GM19463 (cell line): ENCODE results near the gene ADCY2.
A peak's percentile ranks its signal among the peaks of the same experiment; 100 is the strongest.

Source experiments
- ATAC-seq: cut with Tn5 transposase; IDR thresholded peaks from one replicate; pipeline ENCODE4 v1.9.1; 2021; ENCODE audit warnings: mild to moderate bottlenecking, moderate library complexity; ENCODE audit not compliant: unreplicated experiment

The ADCY2 gene

DNA sequence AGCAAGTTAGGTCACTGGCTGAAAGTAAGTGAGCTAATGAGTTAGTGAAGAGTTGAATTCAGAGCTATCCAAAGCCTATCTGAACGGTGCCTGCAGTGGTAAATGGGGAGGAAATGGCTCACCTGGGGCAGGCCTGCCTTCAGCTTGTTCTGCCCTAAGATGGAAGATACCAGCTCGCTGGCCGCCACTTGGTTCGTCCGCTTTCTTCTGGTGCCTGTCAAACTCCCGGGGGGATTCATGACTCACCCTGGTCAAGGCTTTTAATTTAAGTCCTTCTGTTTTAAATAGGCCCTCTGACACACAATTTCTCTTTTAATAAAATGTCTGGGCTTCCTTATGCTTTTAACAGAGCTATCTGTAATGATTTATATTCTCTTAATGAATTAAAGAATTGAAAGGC lies 376.2 kb downstream of the ADCY2 start:
- ATAC-seq, result no peak

DNA sequence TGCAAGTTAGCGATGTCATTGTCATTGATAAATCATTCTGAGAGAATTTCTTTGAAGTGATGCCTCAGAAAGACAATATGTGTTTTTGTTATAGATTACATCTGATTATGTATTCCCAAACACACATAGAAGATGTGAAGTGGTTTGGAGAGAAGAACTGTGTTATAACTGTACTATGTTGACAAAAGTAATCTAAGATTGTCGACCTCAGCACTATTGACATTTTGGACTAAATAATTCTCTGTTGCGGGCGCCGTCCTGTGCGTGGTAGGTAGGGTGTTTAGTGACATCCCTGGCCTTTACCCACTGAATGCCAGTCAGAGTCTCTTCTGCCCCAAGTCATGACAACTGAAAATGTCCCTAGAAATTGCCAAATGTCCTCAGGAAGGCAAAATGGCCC lies 377.2 kb downstream of the ADCY2 start:
- no peak for ATAC-seq

DNA sequence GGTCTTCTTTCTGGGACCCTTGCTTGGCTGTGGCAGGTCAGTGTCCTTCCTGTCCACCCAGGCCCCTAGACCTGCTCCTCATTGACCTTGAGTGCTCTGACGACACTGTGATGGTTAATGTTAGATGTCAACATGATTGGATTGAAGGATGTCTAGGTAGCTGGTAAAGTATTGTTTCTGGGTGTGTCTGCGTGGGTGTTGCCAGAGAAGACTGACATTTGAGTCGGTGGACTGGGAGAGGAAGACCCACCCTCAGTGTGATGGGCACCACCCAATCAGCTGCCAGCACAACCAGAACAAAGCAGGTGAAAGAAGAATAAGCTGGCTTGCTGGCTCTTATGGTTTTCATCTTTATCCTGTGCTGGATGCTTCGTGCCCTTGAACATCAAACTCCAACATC lies 380.5 kb downstream of the ADCY2 start:
- ATAC-seq, result no peak

DNA sequence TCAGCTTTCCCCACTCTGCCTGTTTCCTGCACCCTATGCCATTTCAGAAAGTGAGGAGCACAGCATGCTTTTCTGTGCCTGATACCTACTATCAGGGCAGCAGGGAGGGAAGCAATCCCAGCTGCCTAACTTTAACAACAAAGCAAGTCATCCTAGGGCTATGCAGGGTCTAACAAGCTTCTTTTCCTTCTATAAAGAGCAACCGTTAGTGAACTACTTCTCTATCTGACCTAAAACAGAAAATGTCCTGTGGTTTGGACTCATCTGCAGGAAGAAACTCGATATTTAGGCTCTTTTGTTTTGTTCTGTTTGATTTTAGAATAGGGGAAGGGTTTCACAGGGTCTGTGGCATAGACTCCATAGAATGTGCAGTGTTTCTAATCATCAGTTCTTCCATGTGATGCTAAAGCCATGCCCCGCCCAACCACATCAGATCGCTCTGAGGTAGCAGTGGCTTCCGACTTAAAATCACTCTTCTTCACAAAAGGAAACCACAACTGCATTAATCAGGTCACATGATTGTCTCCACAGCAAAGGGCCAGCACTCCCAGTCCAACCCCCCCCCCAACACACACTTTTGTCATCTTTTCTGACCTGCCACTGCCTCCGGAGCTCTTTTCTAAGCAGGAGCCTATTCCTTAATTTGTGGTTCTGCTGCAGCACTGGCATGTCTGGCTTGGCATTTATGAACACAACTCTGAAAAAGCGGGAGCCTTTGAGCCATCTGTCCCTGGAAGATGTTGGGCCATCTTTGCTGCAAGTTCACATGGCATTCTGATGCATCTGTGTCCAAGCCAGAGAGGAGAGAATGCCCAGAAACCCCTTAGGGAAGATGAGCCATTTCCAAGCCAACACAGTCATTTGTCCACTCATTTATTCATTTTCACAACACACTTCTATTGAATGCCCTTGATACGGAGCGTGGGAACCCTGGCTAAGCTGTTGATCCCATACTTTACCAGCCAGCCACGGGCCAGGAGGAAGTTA lies 383.4 kb downstream of the ADCY2 start:
- no peak for ATAC-seq

- no peak for ATAC-seq
These were observed 386.0 kb downstream of the ADCY2 start for GRCh38 chr5:7781899-7782298.

DNA sequence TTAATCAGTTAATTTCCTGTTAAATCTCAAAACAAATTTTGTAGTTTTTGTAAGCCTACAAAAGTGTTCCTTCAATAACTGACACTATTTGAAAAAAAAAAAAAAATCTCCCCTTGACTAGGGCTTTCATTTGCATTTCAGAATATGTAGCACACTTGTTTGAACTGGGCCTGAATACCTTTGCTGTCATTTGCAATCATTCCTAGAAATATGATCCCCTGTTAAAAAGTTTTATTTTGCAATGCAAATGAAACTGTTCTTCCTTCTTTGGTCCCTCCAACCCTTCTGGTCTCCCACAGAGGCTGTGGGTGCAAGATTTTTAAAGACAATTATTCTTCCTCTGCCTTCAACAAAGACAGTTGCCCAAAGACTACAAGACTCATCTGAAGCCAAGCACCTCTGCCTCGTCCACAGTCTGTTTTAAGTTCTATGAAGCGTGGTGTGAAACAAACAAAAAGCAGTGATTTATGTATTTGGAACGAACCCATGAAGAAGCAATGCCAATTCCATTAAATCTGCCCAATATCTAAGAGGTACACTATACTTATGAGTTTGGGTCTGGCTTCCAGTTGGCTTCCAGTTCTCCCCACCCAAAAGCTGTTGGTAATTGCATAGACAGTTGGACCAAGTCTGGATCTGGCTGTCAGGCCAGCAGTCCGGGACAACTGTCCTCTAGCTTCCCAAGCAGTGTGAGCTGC lies 388.9 kb downstream of the ADCY2 start:
- no peak for ATAC-seq

DNA sequence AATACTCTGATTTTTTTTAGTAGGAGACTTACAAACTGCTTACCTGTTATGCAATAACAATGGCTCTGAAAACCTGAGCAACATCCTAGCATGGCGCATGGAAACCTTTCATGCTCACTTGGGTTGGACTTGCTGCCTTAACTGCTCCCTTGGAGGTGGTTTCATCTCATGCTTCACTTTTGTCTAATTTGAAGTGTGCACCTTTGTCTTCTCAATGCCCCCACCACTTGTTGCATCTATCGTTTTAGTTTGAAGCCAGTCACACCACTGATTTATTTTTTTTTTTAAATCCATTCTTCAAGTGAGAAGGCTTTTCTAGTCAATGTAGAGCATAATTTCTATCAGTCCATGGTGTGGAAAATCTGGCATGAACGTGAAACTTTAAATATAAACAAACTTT lies 391.8 kb downstream of the ADCY2 start:
- no peak for ATAC-seq

- ATAC-seq, result no peak
These were observed 393.6 kb downstream of the ADCY2 start for GRCh38 chr5:7789567-7789966.

DNA sequence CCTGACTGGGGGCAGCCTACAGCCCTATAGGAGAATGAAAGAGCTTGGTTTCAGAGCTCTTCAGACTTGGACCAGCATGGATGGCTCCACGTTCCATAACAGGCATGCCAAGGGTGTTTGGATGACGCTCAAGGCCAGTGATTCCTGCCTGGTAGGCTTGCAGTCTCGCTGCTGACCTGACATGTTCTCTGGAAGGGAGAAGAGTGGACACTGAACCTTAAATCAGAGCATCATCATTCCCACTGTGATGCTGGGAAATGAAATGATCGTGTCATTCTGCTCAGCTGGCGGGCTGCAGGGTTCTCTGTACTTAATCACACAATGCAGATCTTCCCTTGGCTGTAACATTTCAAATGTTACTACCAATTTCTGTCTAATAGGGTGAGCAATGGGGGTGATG lies 398.0 kb downstream of the ADCY2 start:
- peak; percentile 7 for ATAC-seq

DNA sequence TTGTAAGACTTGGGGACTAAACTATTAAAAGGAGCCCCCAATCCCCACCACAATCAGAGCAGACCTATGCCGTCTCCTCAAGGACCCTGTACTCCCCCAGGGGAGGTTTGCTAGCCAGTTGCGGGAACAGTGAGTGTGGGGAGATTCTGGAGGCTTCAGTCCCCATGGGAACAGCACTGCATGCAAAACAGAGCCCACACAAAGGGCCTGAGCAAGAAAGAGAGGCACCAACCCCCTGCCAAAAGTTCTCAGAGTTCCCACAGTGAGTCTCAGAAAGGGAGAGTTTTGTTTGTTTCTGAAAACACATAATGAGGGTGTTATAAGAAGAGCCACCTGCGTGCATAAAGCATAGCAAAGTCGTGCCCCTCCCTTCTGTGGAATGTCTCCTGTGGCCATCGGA lies 398.4 kb downstream of the ADCY2 start:
- ATAC-seq, result peak; percentile 85

- ATAC-seq, result peak; percentile 46
These were observed 398.9 kb downstream of the ADCY2 start for GRCh38 chr5:7794823-7795222.

- ATAC-seq, result no peak
These were observed 399.4 kb downstream of the ADCY2 start for GRCh38 chr5:7795306-7795705.

GRCh38 chr5:7801891-7802614 lies 406.1 kb downstream of the ADCY2 start:
- ATAC-seq, result no peak

GRCh38 chr5:7802855-7803254 lies 406.9 kb downstream of the ADCY2 start:
- no peak for ATAC-seq

DNA sequence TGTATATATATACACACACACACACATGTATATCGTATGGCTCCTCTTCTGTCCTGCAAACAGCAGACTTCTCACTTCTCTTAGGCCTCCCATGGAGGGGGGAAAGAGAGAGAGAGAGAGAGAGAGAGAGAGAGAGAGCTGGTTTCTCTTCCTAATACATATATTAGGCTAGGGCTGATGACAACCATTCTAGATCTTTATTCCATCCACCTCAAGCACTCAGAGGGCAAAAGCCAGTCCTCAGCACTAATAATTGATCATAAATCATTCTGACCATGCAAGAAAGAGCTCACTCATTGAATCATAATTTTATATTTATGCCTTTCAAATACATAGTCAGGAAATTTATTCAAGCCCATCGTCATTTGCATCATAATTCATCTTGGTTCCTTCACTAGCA lies 408.0 kb downstream of the ADCY2 start:
- ATAC-seq, result no peak

- no peak for ATAC-seq
These were observed 409.4 kb downstream of the ADCY2 start for GRCh38 chr5:7805379-7805778.

DNA sequence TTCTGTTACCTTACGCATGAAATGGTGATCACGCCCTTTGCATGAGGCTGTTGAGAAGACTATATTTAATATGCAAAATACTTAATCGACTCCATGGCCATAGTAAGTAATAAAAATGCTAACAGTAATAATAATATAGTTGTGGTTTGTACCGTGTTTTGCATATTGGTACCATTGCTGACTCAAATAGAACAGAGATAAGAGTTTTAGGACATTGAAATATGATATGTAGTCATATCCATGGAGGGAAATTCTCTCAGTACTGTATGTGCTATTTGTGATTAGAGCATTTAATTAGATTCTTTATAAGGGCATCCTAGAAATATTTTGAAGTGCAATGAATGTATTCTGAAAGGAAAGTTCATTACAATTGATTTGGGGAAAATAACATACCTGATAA lies 413.1 kb downstream of the ADCY2 start:
- no peak for ATAC-seq

- no peak for ATAC-seq
These were observed 415.8 kb downstream of the ADCY2 start for GRCh38 chr5:7811715-7812114.

DNA sequence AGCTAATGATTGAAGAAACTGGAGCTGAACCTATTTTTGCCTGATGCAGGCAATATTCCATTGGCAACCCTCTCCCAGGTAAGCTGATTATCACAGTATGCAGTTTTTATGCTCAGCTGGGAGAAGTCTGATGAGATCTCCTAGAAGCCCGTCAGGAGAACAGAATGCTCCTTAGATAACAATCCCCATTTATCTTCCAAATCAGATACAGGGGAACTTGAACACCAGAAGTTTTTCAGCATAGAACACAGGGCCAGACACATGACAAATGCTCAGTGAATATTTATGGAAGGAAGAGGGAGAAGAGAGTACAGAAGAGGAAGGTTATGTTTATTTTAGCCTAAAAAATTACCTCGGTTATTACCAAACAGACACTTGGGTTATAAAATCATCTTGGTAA lies 417.1 kb downstream of the ADCY2 start:
- no peak for ATAC-seq

- ATAC-seq, result no peak
These were observed 417.6 kb downstream of the ADCY2 start for GRCh38 chr5:7813576-7813975.

GRCh38 chr5:7814816-7815215 lies 418.9 kb downstream of the ADCY2 start:
- ATAC-seq, result no peak
